Activated CD8-positive, alpha-beta memory T cell treated with anti-CD3 and anti-CD28 coated beads, Interleukin-2, amount 50 U/mL, for 48 hours (primary cell): ENCODE results near the gene NKAPD1.
"Not testable (repeated sequence)": the region's sequence is repeated elsewhere in the genome, so short reads cannot be mapped to it uniquely, and the experiment has no call there.

Experiments
- DNase-seq: peaks from one replicate; pipeline ENCODE4 v3.0.0-alpha.2; 2020

The NKAPD1 gene

GRCh38 chr11:112087212-112087611, 13.1 kb downstream of the NKAPD1 start:
- DNase-seq, result no peak

- DNase-seq, result not testable (repeated sequence)
Observed at GRCh38 chr11:112095302-112095701, 21.2 kb downstream of the NKAPD1 start.

- no peak for DNase-seq
Observed at GRCh38 chr11:112096194-112096593, 22.1 kb downstream of the NKAPD1 start.

- no peak for DNase-seq
Observed at GRCh38 chr11:112097734-112098528, 23.8 kb downstream of the NKAPD1 start.

- no peak for DNase-seq
Observed at GRCh38 chr11:112100462-112100861, 26.4 kb downstream of the NKAPD1 start.

- DNase-seq, result no peak
Observed at GRCh38 chr11:112103446-112103845, 29.3 kb downstream of the NKAPD1 start.

- no peak for DNase-seq
Observed at GRCh38 chr11:112106070-112106469, 32.0 kb downstream of the NKAPD1 start.

GRCh38 chr11:112113539-112114457, 39.7 kb downstream of the NKAPD1 start:
- no peak for DNase-seq

GRCh38 chr11:112114460-112114859, 40.4 kb downstream of the NKAPD1 start:
- no peak for DNase-seq

GRCh38 chr11:112115386-112115785, 41.3 kb downstream of the NKAPD1 start:
- DNase-seq, result no peak

GRCh38 chr11:112118176-112118575, 44.1 kb downstream of the NKAPD1 start:
- DNase-seq, result no peak

- DNase-seq, result no peak
Observed at GRCh38 chr11:112121981-112122615, 48.0 kb downstream of the NKAPD1 start.

GRCh38 chr11:112123129-112123528, 49.0 kb downstream of the NKAPD1 start:
- no peak for DNase-seq

- DNase-seq, result no peak
Observed at GRCh38 chr11:112127056-112127455, 53.0 kb downstream of the NKAPD1 start.

GRCh38 chr11:112128483-112129121, 54.5 kb downstream of the NKAPD1 start:
- DNase-seq, result no peak

- no peak for DNase-seq
Observed at GRCh38 chr11:112129656-112130055, 55.6 kb downstream of the NKAPD1 start.

- DNase-seq, result no peak
Observed at GRCh38 chr11:112132737-112133136, 58.6 kb downstream of the NKAPD1 start.

- DNase-seq, result no peak
Observed at GRCh38 chr11:112134473-112134872, 60.4 kb downstream of the NKAPD1 start.
